NT2/D1 (cell line): ENCODE data around the gene GALNT14.

Experiments
- YY1 ChIP-seq: IDR thresholded peaks from 2 replicates; pipeline ENCODE4 v1.6.1; 2011; ENCODE audit not compliant: insufficient read length, insufficient read depth
- ZNF274 ChIP-seq: IDR thresholded peaks from 2 replicates; pipeline ENCODE4 v1.6.1; 2011; ENCODE audit warnings: mild to moderate bottlenecking, low read depth, low read length

DNA sequence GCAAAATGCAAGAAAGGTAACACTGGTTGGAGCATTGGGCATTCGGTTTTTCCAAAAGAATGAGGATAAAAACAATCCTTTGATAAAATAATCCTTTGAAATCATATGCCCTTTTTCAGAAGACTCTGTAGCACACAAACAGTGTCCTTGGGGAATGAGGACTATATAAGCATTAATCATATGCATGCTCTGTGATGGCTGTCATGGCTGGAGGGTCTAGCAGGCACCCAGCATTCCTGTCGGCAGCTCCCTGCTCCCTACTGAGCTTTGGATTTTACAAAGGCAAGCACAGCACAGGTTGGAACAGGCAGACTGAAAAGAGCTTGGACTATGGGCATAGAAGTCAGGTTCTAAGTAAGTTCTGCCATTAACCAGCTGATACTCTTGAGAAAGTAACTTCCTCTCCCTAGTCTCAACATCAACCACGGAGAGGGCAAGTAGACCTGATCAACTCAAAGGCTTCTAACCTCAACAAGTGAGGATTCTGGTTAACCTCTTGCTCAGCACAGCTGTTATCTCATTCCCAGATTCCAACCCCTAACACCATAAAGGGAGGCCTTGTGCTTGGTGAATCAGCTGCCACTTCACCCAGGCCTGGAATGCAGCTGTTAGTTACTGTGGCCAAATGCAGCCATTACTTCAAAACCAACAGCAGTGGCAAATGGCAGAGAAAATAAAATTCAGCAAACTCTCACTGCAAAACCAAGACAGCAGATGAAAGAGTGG is 29.5 kb downstream of the GALNT14 start:
- TF ChIP-seq YY1 (no peak), ZNF274 (no peak)
